Smooth muscle cell of the brain vasculature (primary cell): ENCODE results near the gene MYO3A.
"Not testable (repeated sequence)": the region's sequence is repeated elsewhere in the genome, so short reads cannot be mapped to it uniquely, and the experiment has no call there.

Source experiments
- DNase-seq: peaks from one replicate; pipeline ENCODE4 v3.0.0-alpha.2; 2012; ENCODE audit warnings: low read depth, low spot score

Gene MYO3A

GRCh38 chr10:26087666-26088065 lies 153.6 kb downstream of the MYO3A start:
- DNase-seq: no peak

- DNase-seq: no peak
Measured at GRCh38 chr10:26090026-26090425, 156.0 kb downstream of the MYO3A start.

DNA sequence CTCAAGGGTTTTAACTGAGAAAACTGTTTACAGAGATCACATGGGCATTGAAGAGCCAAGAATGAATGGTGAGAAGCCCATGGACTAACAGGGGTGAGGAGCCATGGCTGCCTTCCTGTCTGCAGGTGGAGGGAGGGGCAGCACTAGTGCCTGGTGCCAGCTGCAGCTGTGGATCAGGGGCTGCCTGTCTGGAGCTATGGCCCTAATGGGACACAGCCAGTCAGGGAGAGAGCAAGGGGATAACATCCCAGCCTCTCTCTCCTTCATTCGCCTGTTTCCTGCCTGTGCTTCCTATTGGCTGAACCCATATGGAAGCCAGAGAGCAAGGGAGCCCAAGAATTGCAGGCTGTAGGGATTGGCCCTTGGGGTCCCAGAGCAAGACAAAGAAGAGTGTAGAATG lies 156.7 kb downstream of the MYO3A start:
- DNase-seq: no peak

- no peak for DNase-seq
Measured at GRCh38 chr10:26093229-26093628, 159.2 kb downstream of the MYO3A start.

DNA sequence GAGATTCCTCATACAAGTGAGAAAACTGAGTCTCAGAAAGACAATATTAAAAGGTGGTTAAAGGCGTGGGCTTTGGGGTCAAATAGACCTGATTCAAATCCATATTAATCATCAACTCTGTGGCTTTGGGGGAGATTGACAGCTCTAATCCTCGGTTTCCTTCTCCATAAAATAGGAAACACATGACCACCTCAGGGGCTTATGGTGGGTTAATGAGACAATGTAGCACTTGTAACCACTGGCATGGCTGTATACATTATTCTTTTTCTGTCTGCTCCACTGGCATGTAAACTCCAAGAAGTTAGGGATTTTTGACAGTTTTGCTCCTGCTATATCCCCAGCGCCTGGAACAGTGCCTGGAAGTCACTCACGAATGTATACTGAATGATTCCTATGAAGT lies 161.8 kb downstream of the MYO3A start:
- DNase-seq: no peak

DNA sequence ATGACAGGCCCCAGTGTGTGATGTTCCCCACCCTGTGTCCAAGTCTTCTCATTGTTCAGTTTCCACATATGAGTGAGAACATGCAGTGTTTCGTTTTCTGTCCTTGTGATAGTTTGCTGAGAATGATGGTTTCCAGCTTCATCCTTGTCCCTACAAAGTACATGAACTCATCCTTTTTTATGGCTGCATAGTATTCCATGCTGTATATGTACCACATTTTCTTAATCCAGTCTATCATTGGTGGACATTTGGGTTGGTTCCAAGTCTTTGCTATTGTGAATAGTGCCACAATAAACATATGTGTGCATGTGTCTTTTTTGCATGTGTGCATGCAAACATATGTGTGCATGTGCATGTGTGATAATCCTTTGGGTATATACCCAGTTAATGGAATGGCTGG lies 163.5 kb downstream of the MYO3A start:
- not testable (repeated sequence) for DNase-seq

- DNase-seq: no peak
Measured at GRCh38 chr10:26112532-26112931, 178.5 kb downstream of the MYO3A start.

DNA sequence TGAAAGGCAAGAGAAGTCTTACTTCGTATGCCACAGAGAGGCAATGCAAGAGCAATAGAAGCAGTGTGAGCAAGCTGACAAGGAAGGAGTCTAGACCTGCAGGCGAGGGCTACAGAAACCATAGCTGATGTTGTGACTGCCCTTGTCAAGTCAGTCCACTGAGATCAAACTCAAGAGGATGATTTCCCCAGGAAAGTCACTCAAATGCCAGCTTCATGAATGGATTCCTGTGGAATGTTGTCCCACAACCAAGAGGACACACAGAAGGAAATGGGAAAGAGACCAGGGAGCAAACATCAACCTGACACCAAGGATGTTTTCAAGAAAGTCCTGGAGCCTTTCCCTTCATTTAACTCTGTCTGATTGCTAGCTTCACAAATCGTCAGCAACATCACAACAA lies 204.6 kb downstream of the MYO3A start:
- no peak for DNase-seq

DNA sequence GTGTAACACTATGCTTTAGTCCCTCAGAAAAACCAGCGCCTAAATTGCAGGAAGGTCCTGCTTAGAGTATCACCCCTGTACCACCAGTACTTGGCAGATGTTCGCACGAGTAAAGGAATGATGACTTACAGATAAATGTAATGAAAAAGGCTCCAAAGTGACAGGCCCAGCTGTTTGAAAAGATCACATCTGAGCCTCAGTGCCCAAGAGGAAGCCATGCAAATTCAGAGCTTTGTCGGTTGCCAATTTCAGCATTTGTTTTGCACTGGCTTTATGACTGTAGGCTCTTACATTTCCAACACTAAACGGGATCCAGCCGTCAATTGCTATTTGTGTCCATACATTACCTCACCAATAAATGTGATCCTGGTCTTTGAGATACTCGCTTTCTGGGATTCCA lies 222.0 kb downstream of the MYO3A start:
- no peak for DNase-seq

GRCh38 chr10:26157734-26158133 lies 223.7 kb downstream of the MYO3A start:
- no peak for DNase-seq

DNA sequence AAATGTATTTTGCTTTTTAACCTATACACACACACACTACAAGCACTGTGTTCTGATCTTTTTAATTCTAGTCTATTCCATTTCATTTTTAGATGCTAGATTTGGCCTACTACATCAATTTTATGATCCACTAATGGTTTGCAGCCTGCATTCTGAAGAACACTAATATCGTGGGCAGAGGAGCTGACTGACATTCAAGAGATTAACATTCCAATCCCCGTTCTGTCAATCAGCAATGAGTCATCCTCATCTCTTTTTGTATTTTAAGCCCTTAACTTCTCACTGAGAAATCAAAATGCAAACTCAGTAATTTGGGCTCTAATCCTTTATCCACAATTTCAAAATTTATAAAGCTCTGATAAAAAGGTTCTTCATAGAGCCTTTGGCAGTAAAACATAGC lies 235.4 kb downstream of the MYO3A start:
- DNase-seq: no peak

DNA sequence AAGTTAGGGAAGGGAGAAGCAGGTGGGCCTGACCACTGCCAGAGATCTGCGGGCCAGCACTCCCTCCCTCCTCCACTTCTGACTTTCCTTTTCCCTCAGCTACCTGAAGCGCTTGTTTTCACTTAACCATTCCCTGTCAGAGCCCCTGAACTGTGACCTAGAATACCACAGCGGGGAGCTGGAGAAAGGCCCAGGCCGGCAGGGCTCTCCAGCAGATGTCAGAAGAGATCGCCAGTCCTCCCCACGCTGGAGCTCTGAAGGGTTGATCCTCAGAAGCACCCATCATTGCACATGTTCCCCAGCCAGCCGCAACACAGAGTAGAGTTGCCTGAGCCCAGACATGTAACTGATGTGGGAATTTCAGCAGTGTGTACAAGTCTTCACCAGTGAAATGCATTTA lies 238.1 kb downstream of the MYO3A start:
- DNase-seq: no peak

DNA sequence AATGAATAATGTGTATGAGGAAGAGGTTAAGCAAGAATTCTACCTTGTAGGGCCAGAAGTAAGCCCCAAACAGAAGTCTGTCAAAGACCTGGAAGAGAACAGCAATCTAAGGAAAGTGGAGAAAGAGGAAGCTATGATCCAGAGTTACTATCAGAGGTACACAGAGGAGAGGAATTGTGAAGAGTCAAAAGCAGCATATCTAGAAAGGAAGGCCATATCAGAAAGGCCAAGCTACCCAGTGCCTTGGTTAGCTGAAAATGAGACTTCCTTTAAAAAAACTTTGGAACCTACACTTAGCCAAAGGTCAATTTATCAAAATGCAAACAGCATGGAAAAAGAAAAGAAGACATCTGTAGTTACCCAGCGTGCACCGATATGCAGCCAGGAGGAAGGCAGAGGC lies 239.8 kb downstream of the MYO3A start:
- DNase-seq: no peak

DNA sequence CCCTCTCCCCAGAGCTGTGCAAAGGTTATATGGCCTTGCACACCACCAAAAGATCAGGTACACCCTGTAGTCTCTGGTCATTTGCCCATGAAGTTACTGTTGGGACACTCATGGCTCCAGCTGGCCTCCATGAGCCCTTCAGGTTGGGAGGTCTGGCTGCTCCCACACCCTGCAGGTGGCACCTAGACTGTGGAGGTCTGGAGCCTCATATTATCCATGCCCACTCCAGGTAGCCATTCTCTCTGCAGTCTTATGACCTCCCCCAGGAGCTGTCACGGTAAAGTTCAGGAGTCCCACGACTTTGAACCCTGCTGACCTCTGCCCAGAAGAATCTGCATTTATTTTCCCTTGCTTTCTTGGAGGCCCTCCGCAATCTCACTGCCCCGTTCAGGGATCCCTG lies 243.3 kb downstream of the MYO3A start:
- DNase-seq: no peak

GRCh38 chr10:26194275-26194674 lies 260.2 kb downstream of the MYO3A start:
- DNase-seq: no peak

DNA sequence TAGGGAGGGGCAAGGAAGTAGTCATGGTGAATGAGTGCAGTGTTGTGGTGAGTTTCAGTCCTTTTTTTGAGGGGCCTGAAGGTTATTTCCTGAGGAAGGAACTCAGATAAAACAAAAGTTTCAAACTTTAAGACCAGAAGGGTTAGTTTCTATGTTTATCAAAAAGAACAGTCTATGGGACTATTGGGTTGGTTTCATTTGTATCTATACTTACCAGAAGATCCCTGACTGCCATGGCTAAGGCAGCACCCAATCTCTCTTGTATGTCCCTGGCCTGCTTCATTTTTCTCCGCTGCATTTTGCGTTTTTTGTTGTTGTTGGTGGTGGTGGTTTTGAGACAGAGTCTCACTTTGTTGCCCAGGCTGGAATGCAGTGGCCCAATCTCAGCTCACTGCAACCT lies 263.2 kb downstream of the MYO3A start:
- DNase-seq: no peak

GRCh38 chr10:26198119-26198518 lies 264.1 kb downstream of the MYO3A start:
- DNase-seq: no peak

GRCh38 chr10:26199841-26200240 lies 265.8 kb downstream of the MYO3A start:
- no peak for DNase-seq

DNA sequence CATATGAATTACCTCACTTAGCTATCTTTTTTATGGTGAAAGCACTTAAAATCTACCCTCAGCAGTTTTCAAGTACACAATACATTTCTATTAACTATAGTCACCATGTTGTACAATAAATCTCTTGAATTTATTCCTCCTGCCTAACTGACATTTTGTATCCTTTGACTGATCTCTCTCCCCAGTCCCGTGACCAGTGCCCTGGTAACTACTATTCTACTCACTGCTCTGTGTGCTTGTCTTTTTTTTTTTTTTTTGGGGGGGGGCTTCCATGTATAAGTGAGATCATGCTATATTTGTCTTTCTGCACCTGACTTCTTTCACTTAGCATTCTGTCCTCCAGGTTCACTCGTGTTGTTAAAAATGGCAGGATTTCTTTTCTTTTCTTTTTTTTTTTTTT lies 271.2 kb downstream of the MYO3A start:
- no peak for DNase-seq

DNA sequence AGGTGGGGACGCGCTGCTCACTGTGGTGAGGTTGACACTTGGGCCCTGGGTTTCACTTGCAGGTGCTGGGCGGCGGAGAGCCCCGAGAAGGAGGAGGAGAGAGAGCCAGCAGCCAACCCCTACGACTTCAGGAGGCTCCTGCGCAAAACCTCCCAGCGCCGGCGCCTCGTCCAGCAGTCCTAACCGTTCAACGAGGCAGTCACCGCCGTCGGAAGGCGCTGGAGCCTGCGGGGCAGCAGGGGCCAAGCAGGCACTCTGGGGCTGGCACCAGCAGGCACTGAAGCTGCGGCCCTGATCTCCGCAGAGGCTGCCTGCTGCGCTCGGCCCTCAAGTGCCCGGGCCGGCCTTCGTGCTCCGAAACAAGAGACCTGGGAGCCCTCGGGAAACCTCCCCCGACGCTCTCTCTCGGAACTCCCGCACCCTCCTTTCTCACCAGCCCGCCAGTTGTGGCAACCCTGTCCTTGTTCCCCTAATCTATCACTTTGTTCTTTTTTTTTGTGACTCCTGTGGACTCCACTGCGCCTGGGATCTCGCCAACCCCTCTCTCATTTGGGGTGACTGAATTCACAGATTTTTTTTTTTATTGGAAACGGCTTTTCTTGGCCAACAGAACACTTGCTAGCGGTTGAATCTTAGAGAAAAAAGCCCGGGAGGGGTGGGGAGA lies 277.9 kb downstream of the MYO3A start:
- DNase-seq: no peak

DNA sequence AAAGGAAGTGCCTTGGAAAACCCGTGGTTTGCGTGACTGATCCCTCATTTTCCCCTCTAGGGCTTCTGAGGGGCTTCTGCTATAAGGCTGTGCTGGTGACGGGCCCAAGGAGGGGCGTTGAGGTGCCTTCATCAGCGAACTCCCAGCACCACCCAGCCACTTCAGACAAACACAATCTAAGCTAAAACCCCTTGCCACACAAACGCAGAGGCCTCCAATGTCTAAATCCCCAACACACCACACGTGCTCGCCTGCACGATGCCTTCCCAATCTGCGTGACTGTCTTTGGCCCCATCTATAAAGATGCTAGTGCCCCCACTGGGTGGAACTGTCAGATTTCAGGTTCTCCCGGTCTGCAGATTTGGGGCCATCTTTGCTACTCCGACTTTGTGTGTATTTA lies 278.5 kb downstream of the MYO3A start:
- no peak for DNase-seq

DNA sequence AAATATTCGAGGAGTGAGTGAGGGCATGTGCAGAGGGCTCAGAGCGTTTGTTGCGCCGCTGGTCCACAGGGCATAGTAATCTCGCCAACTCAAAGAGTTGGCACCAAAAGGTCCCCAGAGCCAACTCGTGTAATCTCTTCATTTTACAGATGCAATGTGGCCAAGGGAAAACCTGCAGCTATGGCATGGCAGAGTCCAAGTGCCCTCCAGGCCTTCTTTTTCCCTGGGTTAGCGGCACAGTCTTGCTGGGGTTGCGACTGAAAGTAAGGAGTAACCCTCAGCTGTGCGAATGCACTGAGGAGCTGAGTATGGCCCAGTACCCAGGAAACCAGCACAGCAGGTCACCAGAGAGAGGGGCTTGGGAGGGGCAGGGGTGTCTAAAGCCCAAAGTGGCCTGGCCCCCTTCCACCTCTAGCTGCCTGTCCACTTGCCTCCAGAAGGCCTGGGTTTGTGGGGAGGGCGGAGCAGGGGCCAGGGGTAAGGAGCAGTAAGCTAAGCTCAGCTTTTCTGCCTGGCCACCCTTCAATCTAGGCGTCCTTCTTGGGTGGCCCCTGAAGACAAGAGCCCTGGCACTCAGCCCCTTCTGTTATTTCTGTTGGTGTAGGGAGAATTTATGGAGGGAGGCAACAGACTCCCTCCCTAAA lies 279.2 kb downstream of the MYO3A start:
- no peak for DNase-seq

DNA sequence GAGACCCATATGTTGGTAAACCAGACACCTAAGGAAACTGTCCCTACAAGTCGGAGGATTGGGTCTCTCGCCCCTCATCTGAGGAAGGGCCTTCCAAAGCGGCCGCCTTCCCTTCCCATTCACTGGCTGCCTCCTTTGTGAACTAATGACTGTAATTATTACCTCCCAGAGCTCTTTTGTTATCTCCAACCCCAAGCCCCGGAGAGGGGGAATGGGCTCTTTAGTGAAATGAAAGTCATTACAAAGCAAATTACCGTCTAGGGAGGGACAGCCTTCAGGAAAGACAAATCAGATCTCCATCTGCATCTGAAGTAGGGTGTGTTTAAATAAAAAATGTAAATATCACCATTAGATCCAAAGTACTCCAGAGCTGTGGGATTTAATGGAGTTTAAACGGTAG lies 280.0 kb downstream of the MYO3A start:
- no peak for DNase-seq
